Right ventricle myocardium inferior (tissue), 1 donor: ENCODE data around the gene TRIM71. TPM values are rescaled to one million over a fixed set of nuclear protein-coding genes. Genes with fewer than 3 reads are reported as not detected.
"Not testable (repeated sequence)": the region's sequence is repeated elsewhere in the genome, so short reads cannot be mapped to it uniquely, and the experiment has no call there.

Source experiments
- ATAC-seq: fragments of 200-7000 bp; cut with Tn5 transposase; one replicate; pipeline ENCODE4 v1.9.1; 2020; ENCODE audit warnings: mild to moderate bottlenecking, moderate library complexity
- DNase-seq: peaks from one replicate; pipeline ENCODE4 v3.0.0; 2021; ENCODE audit errors: missing footprints
- intact Hi-C: fragments of 100-400 bp; cut with DNase I; formaldehyde crosslinking; loops from one replicate; pipeline ENCODE4 v1.11.0; 2022
- total RNA-seq: library from RNA; stranded (reverse); fragmentation: NEBNext Ultra II Directional; extraction: Animal tissue kit (Norgen Biotek cat#: 25700); gene quantifications from one replicate; pipeline ENCODE4 v1.2.1, GENCODE V29; 2021
- donor health status: DM: no; HTN: yes; CAD: no; lungs with severe emphysema.

TRIM71 gene
- total RNA-seq, 1 donor from 2014 or later = not detected

DNA sequence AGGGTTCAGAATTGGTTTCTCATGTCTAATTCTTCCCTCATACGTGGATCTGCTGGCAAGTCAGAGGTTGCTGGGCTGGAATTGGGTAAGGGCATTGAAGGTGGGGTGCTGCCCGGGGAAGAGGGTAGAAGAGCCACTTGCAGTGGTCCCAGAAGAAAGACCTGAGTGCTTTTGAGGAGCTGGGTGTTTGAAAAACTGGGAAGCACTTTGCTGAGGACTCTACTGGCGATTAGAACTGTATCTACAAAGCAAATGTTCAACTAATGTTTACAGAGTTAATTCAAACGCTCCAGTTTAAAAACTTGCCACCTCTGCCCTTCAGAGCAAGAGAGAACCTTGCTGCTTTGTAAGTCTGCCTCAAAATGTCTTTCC lies 21.9 kb downstream of the TRIM71 start:
- no peak for ATAC-seq
- DNase-seq = no peak
- intact Hi-C loops = no loop called here

DNA sequence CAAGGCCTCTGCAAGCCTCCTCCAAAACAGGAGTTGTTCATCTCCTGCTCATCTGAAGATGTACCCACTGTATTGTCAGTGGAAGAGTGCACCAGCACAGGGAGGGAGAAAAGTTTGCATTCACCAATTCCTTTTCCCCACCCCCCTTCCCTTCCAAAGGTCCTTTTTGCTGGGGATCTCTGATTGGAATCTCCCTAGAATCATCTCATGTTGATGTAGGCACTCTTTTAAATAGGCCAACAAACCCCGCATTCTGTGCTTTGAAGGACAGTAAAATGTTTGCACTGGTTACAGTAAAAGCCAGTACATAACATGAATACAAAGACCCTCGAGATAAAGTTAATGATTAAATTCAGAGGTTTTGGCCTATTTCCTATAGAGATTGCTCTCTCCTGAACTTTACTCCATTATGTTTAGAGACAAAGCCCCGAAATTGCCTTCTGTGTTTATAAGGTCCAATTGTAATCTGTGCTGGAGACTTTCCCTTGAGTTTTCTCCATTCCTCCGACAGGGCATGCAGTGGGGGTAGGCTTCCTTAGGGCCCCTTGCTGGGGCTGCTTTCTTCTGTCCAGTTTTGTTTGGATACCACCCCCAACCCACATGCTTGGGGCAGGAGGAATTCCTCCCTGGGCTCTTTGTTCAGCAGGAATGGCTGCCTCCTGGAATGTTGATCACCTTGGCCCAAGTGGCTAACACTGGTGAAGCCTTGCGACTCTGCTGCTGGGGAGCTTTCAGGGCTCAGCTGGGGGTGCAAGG lies 22.5 kb downstream of the TRIM71 start:
- ATAC-seq = no peak
- DNase-seq = no peak
- intact Hi-C loops = no loop called here

DNA sequence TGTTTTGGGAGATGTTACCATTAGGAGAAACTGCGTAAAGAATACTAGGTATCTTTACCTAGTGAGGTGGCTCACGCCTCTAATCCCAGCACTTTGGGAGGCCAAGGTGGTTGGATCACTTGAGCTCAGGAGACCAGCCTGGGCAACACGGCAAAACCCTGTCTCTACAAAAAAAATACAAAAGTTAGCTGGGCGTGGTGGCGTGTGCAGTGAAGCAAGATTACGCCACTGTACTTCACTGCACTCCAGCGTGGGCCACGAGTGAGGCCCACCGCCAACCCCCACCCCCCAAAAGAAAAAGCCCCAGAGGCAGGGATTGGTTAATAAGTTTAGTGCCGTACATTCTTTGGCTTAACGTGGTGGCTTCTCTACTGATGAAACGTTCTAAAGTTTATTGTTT lies 23.5 kb downstream of the TRIM71 start:
- intact Hi-C loops = no loop called here
- ATAC-seq = no peak
- DNase-seq = no peak

DNA sequence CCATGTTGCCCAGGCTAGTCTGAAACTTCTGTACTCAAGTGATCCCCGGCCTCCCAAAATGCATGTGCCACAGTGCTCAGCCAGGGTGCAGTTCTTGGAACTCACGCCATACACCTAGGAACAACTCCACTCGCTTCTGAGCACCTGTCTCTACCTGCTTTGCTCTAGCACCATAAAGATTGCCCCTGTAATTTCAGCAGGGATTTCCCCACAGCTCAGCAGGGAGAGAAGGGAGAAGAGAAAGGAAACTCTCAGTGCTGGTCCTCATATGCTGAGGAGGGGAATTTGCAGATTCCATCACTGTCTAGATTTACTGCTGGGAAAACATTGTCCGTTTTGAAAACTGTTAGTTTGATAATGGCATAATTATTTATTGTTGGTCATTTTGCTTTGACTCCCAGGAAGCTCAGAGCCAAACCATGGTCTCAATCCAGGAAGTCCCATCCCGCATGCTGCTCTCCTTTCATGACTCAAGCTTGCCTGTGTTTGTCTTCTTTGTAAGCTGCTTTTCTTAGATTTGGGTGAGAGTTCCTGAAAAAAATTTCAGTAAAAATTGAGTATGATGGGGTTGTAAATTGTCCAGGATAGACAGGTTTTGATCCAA lies 24.2 kb downstream of the TRIM71 start:
- DNase-seq (no peak), ATAC-seq (no peak)
- intact Hi-C loops = no loop called here

DNA sequence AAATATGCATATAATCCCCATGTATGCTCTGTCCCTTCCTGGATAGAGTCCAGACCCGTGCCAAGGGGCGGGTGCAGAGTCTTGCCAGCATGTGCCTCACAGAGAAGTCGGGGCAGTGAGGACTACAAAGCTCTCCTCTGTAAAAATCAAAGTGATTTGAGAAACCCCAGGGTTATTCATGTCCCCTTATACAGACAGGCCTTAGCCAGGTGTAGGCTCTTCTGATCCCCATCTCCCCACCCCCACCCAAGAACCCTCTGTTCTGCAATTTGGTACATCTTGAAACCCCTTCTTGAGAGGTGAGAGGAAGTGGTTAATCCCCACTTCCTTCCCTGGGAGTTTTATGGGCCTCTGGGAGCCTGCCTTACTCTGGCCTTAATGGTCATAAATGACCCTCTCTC lies 24.7 kb downstream of the TRIM71 start:
- intact Hi-C loops = no loop called here
- no peak for ATAC-seq
- no peak for DNase-seq

DNA sequence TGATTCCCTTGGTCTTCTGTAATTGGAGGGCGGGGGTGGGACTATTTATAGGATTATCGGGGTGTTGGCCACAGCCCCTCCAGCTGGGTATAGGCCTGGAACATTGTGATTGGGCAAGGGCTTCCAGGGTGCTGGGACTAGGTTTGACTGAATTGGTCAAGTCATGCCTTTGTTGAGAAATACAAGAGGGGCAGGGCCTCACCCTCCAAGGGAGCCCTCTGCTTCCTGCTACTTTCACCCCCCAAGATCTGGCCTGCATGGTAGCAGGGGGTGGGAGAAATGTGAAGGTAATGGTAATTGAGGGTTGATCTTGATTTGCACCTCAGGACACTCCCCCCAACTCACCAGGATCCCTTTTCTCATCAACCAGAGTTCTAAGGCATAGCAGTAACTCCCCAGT lies 25.2 kb downstream of the TRIM71 start:
- intact Hi-C loops = no loop called here
- no peak for DNase-seq
- no peak for ATAC-seq

GRCh38 chr3:32843510-32844321 lies 25.9 kb downstream of the TRIM71 start:
- DNase-seq (no peak), ATAC-seq (no peak)
- intact Hi-C loops = no loop called here

DNA sequence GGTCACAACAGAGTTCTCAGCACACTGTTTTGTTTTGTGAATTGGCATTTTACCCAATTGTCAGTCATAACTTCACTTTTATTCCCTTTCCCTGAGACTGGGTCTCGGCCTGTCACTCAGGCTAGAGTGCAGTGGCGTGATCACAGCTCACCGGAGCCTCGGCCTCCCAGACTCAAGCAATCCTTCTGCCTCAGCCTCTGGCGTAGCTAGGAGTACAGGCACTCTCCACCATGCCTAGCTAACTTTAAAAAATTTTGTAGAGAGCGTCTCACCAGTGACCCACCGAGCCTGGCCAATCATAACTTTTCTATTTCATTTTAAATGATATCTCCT lies 26.5 kb downstream of the TRIM71 start:
- no peak for DNase-seq

GRCh38 chr3:32844914-32845313 lies 27.1 kb downstream of the TRIM71 start:
- no peak for ATAC-seq
- DNase-seq = no peak
- intact Hi-C loops = no loop called here

More for the DNA sequence above, 26.5 kb downstream of the TRIM71 start:
- intact Hi-C loops = no loop called here
- ATAC-seq = no peak

DNA sequence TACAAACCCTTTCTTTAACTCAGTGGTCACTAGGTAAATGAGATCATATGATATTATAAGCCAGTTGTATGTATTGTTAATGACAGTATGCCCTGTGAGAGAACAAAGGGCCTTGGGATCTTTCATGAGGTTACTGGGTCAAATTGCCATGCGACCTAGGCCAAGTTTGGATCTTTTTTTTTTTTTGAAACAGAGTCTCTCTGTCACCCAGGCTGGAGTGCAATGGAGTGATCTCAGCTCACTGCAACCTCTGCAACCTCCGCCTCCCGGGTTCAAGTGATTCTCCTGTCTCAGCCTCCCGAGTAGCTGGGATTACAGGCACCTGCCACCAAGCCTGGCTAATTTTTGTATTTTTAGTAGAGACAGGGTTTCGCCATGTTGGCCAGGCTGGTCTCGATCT lies 27.7 kb downstream of the TRIM71 start:
- intact Hi-C loops, DNase-seq, ATAC-seq: not testable (repeated sequence)

- ATAC-seq, intact Hi-C loops, DNase-seq: not testable (repeated sequence)
These were observed 29.2 kb downstream of the TRIM71 start for GRCh38 chr3:32847045-32847444.

DNA sequence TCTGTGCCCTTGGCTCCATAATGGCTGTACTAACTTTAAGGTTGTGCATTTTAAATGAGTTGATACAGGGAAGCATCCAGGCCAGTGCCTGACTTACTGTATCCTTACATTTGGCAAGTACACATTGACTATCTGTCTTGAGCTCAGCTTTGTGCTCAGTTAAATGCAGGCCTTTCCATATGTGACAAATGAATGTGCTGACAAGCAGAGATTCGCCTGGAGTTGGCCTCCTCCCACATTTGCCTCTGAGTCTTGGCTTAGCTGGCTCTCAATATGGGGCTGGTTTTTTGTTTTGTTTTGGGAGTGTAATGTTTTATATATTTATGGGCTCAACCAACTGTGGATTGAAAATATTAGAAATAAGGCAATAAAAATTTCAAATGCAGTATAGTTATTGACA lies 29.7 kb downstream of the TRIM71 start:
- DNase-seq (no peak), ATAC-seq (peak; percentile 81)
- intact Hi-C loops = no loop called here

DNA sequence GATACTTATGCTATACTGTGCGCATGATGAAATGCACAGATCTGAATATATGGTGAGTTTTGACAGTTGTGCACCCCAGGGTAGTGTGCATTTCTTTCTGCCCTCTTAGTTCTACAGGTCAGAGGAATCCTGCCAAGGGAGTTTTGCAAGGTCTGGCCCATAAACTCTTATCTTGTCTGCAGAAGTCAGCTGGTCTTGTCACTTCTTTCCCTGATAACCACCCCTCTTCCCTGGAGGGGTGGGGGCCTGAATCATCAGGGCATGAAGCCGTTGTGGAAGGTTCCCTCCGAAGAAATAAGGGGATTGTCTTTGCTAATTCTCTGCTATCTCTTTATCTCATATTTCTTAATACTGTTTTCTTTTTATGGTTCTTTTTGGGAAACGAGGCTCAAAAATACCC lies 30.4 kb downstream of the TRIM71 start:
- intact Hi-C loops = no loop called here
- DNase-seq (no peak), ATAC-seq (peak; percentile 70)

DNA sequence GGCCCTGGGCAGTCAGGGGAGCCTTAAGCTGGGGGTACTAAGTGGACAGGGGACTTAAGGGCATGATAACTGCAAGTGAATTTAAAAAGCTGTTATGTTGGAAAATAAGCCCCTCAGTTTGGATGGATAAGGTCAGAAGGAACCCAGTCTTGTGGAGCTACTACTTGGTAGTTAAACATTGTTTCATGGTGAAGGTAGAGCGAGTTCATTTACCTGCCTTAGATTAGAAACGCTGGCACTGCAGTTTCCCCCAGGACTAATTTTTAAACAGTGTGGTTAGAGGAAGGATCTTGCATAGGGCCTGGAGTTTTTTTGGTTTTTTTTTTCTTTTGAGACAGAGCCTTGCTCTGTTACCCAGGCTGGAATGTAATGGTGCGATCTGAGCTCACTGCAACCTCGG lies 31.2 kb downstream of the TRIM71 start:
- intact Hi-C loops = no loop called here
- no peak for DNase-seq
- no peak for ATAC-seq

- no peak for ATAC-seq
These were observed 32.4 kb downstream of the TRIM71 start for GRCh38 chr3:32850226-32850625.

DNA sequence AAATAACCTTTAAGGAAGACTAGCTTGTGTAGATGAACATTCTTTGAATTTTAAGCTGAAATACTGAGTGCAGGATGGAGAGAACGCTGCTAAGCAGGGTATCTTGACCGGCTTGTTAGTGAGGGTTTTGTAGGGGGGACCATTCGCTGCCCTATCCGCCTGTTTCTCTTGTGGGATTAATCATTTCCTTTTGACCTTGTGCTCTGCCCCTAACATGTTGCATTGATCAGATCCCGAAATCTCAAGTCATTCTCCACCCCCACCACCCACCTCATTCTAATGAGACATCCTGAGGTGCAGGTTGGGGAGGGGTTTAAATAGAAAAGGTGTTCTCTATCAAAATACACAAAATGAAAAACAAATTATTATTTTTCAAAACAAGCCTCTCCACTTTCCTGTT lies 32.8 kb downstream of the TRIM71 start:
- DNase-seq (no peak), ATAC-seq (no peak)
- intact Hi-C loops = no loop called here

More at GRCh38 chr3:32850226-32850625, 32.4 kb downstream of the TRIM71 start:
- DNase-seq = no peak
- intact Hi-C loops = no loop called here

GRCh38 chr3:32852146-32852545 lies 34.3 kb downstream of the TRIM71 start:
- ATAC-seq (no peak), DNase-seq (no peak)
- intact Hi-C loops = no loop called here

- intact Hi-C loops = no loop called here
- ATAC-seq (no peak), DNase-seq (no peak)
These were observed 37.7 kb downstream of the TRIM71 start for GRCh38 chr3:32855350-32855953.

DNA sequence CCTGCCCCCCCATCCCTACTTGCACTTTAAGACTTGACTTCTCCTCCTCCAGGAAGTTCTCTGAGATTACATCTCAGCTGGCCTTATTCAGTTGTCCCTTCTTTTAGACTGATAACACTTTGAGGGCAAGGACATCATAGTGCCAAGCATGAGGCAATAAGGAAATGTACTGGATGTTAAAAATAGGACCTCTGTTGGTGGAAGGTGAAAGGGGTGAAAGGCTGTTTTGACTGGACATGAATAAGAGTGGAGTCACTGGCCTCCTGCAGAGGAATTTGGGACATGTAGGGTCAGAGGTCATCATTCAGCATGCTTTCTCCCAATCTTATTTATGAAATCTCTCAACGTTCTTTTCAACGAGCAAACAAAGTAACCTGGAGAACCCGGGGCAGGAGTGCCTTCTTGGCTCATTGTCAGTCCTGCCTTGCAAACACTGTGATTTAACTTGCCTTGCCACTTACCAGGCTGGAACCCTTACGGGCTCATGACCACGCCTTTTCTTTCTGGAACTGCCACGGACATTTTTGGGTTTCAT lies 38.6 kb downstream of the TRIM71 start:
- no peak for ATAC-seq
- no peak for DNase-seq
- intact Hi-C loops = no loop called here
